Ishikawa (cell line): ENCODE results near the gene RPS6KA4.

Experiments used
- CEBPB ChIP-seq: IDR thresholded peaks from 2 replicates; pipeline ENCODE4 v1.6.1; 2012
- CREB1 ChIP-seq: IDR thresholded peaks from 2 replicates; pipeline ENCODE4 v1.6.1; 2012; ENCODE audit warnings: low read depth
- EP300 ChIP-seq: IDR thresholded peaks from 2 replicates; pipeline ENCODE4 v1.6.1; 2012; ENCODE audit warnings: borderline replicate concordance
- FOXM1 ChIP-seq: IDR thresholded peaks from 2 replicates; pipeline ENCODE4 v1.6.1; 2012; ENCODE audit warnings: low read depth, borderline replicate concordance
- NFIC ChIP-seq: IDR thresholded peaks from 2 replicates; pipeline ENCODE4 v1.6.1; 2012
- RAD21 ChIP-seq: IDR thresholded peaks from 2 replicates; pipeline ENCODE4 v1.6.1; 2012; ENCODE audit warnings: low read depth
- TAF1 ChIP-seq: IDR thresholded peaks from 2 replicates; pipeline ENCODE4 v1.6.1; 2012; ENCODE audit warnings: low read depth, mild to moderate bottlenecking
- TCF12 ChIP-seq: IDR thresholded peaks from 2 replicates; pipeline ENCODE4 v1.6.1; 2012; ENCODE audit warnings: low read depth
- TEAD4 ChIP-seq: IDR thresholded peaks from 2 replicates; pipeline ENCODE4 v1.6.1; 2012
- USF1 ChIP-seq: IDR thresholded peaks from 2 replicates; pipeline ENCODE4 v1.6.1; 2012
- YY1 ChIP-seq: IDR thresholded peaks from 2 replicates; pipeline ENCODE4 v1.6.1; 2012; ENCODE audit warnings: low read depth
- TF ChIP-seq, protein P1 (sequence below): IDR thresholded peaks from 2 replicates; pipeline ENCODE4 v1.6.1; 2012; ENCODE audit warnings: low read depth, mild to moderate bottlenecking
- TF ChIP-seq, protein P2 (sequence below): IDR thresholded peaks from 2 replicates; pipeline ENCODE4 v1.6.1; 2012

RPS6KA4 gene

DNA sequence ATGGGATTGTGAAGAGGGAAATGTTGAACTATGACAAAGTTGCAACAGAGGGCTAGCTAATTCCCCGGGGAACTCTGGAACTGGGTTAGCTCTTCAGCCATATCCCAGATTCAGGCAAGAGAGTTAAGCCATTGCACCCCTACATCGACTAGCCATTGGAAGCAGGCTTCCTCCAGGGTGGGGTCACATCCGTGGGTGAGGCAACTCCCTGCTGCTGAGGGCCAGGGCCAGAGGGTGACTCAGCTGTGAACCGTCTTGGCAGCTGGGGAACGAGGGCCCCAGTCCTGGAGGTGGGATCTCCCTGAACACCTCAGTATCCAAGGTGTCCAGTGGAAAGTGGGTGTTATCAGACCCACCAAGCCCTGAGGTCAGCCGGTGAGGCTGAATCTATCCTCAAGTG, 41.1 kb downstream of the RPS6KA4 start:
- TF ChIP-seq RAD21 (no peak), YY1 (no peak), CEBPB (no peak), EP300 (no peak), NFIC (no peak), TAF1 (no peak), USF1 (no peak), FOXM1 (no peak)
- TF ChIP-seq, protein P1, sequence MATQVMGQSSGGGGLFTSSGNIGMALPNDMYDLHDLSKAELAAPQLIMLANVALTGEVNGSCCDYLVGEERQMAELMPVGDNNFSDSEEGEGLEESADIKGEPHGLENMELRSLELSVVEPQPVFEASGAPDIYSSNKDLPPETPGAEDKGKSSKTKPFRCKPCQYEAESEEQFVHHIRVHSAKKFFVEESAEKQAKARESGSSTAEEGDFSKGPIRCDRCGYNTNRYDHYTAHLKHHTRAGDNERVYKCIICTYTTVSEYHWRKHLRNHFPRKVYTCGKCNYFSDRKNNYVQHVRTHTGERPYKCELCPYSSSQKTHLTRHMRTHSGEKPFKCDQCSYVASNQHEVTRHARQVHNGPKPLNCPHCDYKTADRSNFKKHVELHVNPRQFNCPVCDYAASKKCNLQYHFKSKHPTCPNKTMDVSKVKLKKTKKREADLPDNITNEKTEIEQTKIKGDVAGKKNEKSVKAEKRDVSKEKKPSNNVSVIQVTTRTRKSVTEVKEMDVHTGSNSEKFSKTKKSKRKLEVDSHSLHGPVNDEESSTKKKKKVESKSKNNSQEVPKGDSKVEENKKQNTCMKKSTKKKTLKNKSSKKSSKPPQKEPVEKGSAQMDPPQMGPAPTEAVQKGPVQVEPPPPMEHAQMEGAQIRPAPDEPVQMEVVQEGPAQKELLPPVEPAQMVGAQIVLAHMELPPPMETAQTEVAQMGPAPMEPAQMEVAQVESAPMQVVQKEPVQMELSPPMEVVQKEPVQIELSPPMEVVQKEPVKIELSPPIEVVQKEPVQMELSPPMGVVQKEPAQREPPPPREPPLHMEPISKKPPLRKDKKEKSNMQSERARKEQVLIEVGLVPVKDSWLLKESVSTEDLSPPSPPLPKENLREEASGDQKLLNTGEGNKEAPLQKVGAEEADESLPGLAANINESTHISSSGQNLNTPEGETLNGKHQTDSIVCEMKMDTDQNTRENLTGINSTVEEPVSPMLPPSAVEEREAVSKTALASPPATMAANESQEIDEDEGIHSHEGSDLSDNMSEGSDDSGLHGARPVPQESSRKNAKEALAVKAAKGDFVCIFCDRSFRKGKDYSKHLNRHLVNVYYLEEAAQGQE: no peak

DNA sequence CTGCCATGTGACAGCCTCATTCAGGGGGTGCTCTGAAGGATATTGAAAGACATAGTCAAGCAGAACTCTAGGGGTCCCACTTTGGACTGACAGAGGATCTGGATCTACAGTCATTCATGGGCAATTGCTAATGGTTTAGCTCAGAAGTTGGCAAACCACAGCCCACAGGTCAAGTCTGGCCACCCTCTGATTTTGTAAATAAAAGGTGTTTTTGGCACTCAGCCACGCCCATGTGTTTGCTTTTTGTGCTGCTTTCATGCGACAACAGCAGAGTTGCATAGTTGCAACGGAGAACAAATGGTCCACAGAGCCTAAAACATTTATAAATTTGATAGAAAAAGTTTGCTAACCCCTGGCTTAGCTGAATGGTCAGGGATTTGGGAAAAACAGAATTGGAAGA, 41.7 kb downstream of the RPS6KA4 start:
- TF ChIP-seq, protein P2, sequence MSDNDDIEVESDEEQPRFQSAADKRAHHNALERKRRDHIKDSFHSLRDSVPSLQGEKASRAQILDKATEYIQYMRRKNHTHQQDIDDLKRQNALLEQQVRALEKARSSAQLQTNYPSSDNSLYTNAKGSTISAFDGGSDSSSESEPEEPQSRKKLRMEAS: no peak
- TF ChIP-seq TCF12: no peak
- TF ChIP-seq CREB1: no peak
- TF ChIP-seq EP300: no peak

DNA sequence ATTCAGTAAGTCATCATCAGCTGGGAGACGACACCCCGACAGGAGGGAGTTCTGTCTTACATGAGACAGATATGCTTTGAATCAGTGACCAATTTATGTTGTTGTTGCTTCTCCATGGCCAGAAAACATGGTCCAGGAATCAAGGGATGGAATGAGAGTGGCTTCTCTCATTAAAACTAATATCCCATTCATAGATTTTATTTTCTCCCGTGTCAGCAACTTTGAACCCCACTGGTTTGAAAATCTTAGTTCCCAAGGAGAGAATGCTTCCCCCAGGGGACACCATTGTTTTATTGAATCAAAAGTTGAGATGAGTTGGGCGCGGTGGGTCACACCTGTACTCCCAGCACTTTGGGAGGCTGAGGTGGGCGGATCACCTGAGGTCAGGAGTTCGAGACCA, 42.8 kb downstream of the RPS6KA4 start:
- TF ChIP-seq, protein P1: no peak
- TF ChIP-seq USF1: no peak

DNA sequence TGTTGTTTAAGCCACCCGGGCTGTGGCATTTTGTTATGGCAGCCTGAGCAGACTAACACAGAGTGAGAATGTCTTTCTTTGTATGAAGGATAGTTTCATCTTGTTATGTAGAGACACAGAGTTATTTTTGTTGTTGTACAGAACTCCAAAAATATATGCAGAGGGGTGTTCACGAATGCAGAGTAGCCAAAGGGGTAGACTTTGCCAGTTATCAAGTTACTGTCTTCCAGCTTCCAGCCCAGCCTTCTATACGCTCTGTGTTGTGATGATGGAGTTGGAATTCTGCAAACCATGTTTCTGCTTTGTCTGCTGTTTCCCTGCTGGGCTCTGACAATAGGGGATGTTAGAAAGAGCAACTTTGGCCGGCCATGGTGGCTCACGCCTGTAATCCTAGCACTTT, 44.1 kb downstream of the RPS6KA4 start:
- TF ChIP-seq CREB1 (no peak), CEBPB (no peak), TCF12 (no peak), NFIC (no peak), EP300 (no peak), TEAD4 (no peak)
- TF ChIP-seq, protein P1: no peak
- TF ChIP-seq, protein P2: no peak

DNA sequence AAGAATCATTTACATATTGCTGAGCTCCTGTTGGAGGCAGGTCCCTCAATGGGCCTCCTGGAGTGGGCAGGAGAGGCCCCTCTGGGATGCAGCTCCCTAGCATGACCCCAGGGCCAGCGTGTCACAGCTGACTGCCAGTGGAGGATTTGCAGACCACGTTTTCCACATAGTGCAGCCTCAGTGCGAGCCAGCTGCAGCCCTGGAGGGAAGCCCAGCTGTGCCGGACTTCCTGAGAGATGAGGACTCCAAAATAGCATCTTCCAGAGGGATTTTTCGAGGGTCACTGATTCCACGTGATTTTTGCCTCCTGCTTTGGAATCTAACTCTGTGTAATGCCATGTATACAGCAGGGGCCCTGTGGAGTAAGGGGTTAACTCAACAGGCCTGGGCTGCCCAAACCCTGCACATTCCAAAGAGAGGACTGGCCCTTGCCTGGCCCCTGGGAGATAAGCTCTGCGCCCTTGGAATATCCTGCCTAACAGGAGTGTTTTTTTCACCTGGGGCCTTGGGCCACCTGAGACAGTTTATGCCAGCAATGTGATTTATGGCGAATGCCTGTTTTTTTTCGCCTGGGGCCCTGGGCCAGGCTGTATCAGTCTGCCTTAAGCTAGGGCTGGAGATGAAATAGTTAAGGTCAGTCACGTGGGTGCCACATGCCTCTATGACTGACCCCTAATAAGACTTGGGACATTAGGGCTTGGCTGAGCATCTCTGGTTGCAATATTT, 47.4 kb downstream of the RPS6KA4 start:
- TF ChIP-seq YY1: no peak
- TF ChIP-seq RAD21: no peak
- TF ChIP-seq USF1: peak; percentile 39; the same call in 1 of the 2 replicates
